Measurements from ENCODE around the gene ZNF629. TPM values are rescaled to one million over a fixed set of nuclear protein-coding genes. Genes with fewer than 3 reads are reported as not detected.

ZNF629 gene
- polyA plus RNA-seq, 3 donors = 0.27 to 2.0 (median 0.73) TPM

- H3K27ac Mint-ChIP-seq = peak overlapping the region in 2 of 7 donors; percentile 38 to 77
- Histone ChIP-seq H3K4me1 (ENCODE audit: control insufficient read depth in 1 of 2, insufficient read depth in 2 of 2, low read length in 2 of 2) (peaks cover 15 to 19% of the 10 kb centered on the region in 2 donors), H3K9ac (ENCODE audit: insufficient read depth, low read length, poor library complexity, severe bottlenecking) (peak overlapping the region; percentile 76), H3K9me3 (replicated peaks in 1 of 2; ENCODE audit: control insufficient read depth in 1 of 2, insufficient read depth in 1 of 2, low read length in 2 of 2) (no peaks in the 10 kb centered on the region), H4K20me1 (ENCODE audit: insufficient read depth, low read length) (no peaks in the 10 kb centered on the region), H3K36me3 (replicated peaks in 1 of 2; ENCODE audit: control insufficient read depth in 1 of 2, insufficient read depth in 2 of 2, low read length in 2 of 2) (peaks cover 19 to 25% of the 10 kb centered on the region in 2 donors), H3K79me2 (ENCODE audit: insufficient read depth, low read length) (peaks cover 24% of the 10 kb centered on the region), H3K4me2 (replicated peaks; ENCODE audit: extremely low read depth, low read length, poor library complexity, severe bottlenecking) (peak overlapping the region; percentile 99), H3K27ac (ENCODE audit: low read depth in 1 of 2, low read length in 2 of 2) (no peak overlapping the region), H3K27me3 (ENCODE audit: control insufficient read depth in 2 of 2, insufficient read depth in 2 of 2, low read length in 2 of 2) (no peaks in the 10 kb centered on the region), H3K4me3 (replicated peaks in 1 of 3; ENCODE audit: low read depth in 2 of 3, low read length in 3 of 3) (peak overlapping the region; percentile 94 to 99 (median 94)), H2AFZ (ENCODE audit: insufficient read depth, low read depth, low read length, poor library complexity, severe bottlenecking) (peak overlapping the region; percentile 98)
- intact Hi-C loops (cut with micrococcal nuclease) = loop anchor here in 1 of 2 donors (2.0 kb wide), 1 partner anchor 20 kb away; no protein-coding TSS in a partner anchor
- no peak for DNase-seq
- peaks cover 0 to 2% (median 0%) of the 10 kb centered on the region in 7 donors for H3K9me3 Mint-ChIP-seq
- peaks cover 16 to 31% of the 10 kb centered on the region in 2 donors for H3K36me3 Mint-ChIP-seq
- H3K4me1 Mint-ChIP-seq = peaks cover 31% of the 10 kb centered on the region
- no peak for TF ChIP-seq CTCF (IDR thresholded peaks at IDR 0.05)
- H3K4me3 Mint-ChIP-seq = peak overlapping the region; percentile 90 to 92
- 0% methylated on average over 29 of the region's 57 CpGs for WGBS (ENCODE audit: insufficient coverage)
- peaks cover 0 to 8% (median 4%) of the 10 kb centered on the region in 3 donors for H3K27me3 Mint-ChIP-seq (ENCODE audit: low read depth in 3 of 3)
Measured at GRCh38 chr16:30786115-30786935, 680 bp downstream of the ZNF629 start.

- Histone ChIP-seq H3K27ac (ENCODE audit: low read depth in 1 of 2, low read length in 2 of 2) (no peak overlapping the region), H3K27me3 (ENCODE audit: control insufficient read depth in 2 of 2, insufficient read depth in 2 of 2, low read length in 2 of 2) (no peaks in the 10 kb centered on the region), H3K4me1 (ENCODE audit: control insufficient read depth in 1 of 2, insufficient read depth in 2 of 2, low read length in 2 of 2) (peaks cover 23 to 28% of the 10 kb centered on the region in 2 donors), H4K20me1 (ENCODE audit: insufficient read depth, low read length) (no peaks in the 10 kb centered on the region), H3K4me2 (replicated peaks; ENCODE audit: extremely low read depth, low read length, poor library complexity, severe bottlenecking) (peak overlapping the region; percentile 99), H2AFZ (ENCODE audit: insufficient read depth, low read depth, low read length, poor library complexity, severe bottlenecking) (peak overlapping the region; percentile 98), H3K9me3 (replicated peaks in 1 of 2; ENCODE audit: control insufficient read depth in 1 of 2, insufficient read depth in 1 of 2, low read length in 2 of 2) (no peaks in the 10 kb centered on the region), H3K36me3 (replicated peaks in 1 of 2; ENCODE audit: control insufficient read depth in 1 of 2, insufficient read depth in 2 of 2, low read length in 2 of 2) (peaks cover 19 to 25% of the 10 kb centered on the region in 2 donors), H3K9ac (ENCODE audit: insufficient read depth, low read length, poor library complexity, severe bottlenecking) (no peak overlapping the region), H3K4me3 (replicated peaks in 1 of 3; ENCODE audit: low read depth in 2 of 3, low read length in 3 of 3) (peak overlapping the region in 1 of 3 experiments; percentile 94), H3K79me2 (ENCODE audit: insufficient read depth, low read length) (peaks cover 24% of the 10 kb centered on the region)
- peaks cover 0 to 2% (median 0%) of the 10 kb centered on the region in 7 donors for H3K9me3 Mint-ChIP-seq
- intact Hi-C loops (cut with micrococcal nuclease) = loop anchor here in 1 of 2 donors (2.0 kb wide), 1 partner anchor 21 kb away; no protein-coding TSS in a partner anchor
- H3K4me1 Mint-ChIP-seq = peaks cover 40% of the 10 kb centered on the region
- H3K36me3 Mint-ChIP-seq = peaks cover 16 to 31% of the 10 kb centered on the region in 2 donors
- TF ChIP-seq CTCF (IDR thresholded peaks at IDR 0.05) = no peak
- no peak for DNase-seq
- H3K4me3 Mint-ChIP-seq = peak overlapping the region; percentile 90 to 92
- peaks cover 2 to 6% (median 4%) of the 10 kb centered on the region in 3 donors for H3K27me3 Mint-ChIP-seq (ENCODE audit: low read depth in 3 of 3)
- H3K27ac Mint-ChIP-seq = peak overlapping the region in 2 of 7 donors; percentile 66 to 77
- 76% methylated on average over 2 of the region's 7 CpGs for WGBS (ENCODE audit: insufficient coverage)
Measured at GRCh38 chr16:30785126-30786106, 1.6 kb downstream of the ZNF629 start.
